ENCODE measurements around the gene TMEM87B.

- no peak for TF ChIP-seq CTCF (IDR thresholded peaks at IDR 0.05)
- no peak for TF ChIP-seq EP300 (IDR thresholded peaks at IDR 0.05)
- peak in 1 of 2 donors; percentile 25 for TF ChIP-seq POLR2A (IDR thresholded peaks at IDR 0.05)
These were observed at the start of gene TMEM87B for GRCh38 chr2:112054847-112055729.

All from suprapubic skin (tissue), 3 donors.